Measurements from ENCODE around the gene MPP3. TPM values are rescaled to one million over a fixed set of nuclear protein-coding genes. Genes with fewer than 3 reads are reported as not detected.
A peak's percentile ranks its signal among the peaks of the same experiment; 100 is the strongest.

Gene MPP3
- polyA plus RNA-seq, 1 donor (not counting 4 experiments of a cell fraction or from before 2014, with no cell fraction given) = 7.4 TPM

GRCh38 chr17:43791589-43791988 is 41.4 kb downstream of the MPP3 start:
- dilution Hi-C loops (cut with MboI; ENCODE audit: extremely low pct_ligation_motif_present, low sequenced_read_pairs) = no loop called here
- FAIRE-seq = peak; percentile 93
- no peak for TF ChIP-seq EZH2 (IDR thresholded peaks at IDR 0.05; ENCODE audit: low read length)
- TF ChIP-seq, protein P1, sequence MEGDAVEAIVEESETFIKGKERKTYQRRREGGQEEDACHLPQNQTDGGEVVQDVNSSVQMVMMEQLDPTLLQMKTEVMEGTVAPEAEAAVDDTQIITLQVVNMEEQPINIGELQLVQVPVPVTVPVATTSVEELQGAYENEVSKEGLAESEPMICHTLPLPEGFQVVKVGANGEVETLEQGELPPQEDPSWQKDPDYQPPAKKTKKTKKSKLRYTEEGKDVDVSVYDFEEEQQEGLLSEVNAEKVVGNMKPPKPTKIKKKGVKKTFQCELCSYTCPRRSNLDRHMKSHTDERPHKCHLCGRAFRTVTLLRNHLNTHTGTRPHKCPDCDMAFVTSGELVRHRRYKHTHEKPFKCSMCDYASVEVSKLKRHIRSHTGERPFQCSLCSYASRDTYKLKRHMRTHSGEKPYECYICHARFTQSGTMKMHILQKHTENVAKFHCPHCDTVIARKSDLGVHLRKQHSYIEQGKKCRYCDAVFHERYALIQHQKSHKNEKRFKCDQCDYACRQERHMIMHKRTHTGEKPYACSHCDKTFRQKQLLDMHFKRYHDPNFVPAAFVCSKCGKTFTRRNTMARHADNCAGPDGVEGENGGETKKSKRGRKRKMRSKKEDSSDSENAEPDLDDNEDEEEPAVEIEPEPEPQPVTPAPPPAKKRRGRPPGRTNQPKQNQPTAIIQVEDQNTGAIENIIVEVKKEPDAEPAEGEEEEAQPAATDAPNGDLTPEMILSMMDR (optimal IDR thresholded peaks at IDR 0.05 in 1 of 3, IDR thresholded peaks at IDR 0.05 in 1 of 3, conservative IDR thresholded peaks at IDR 0.05 in 1 of 3; ENCODE audit: extremely low read depth in 1 of 3, insufficient read depth in 2 of 3, low read length in 3 of 3) = no peak
- no peaks in the 10 kb centered on the region for H3K36me3 ChIP-seq (ENCODE audit: control insufficient read depth in 2 of 2, extremely low read depth in 1 of 2, insufficient read depth in 2 of 2, low read length in 2 of 2)
- no peak overlapping the region for H3K27ac ChIP-seq (ENCODE audit: control insufficient read depth, insufficient read depth, low read length)
- peaks cover 7% of the 10 kb centered on the region for H3K4me1 ChIP-seq (ENCODE audit: control insufficient read depth, extremely low read depth, insufficient read depth, low read length)
- H3K27me3 ChIP-seq (ENCODE audit: control insufficient read depth, extremely low read depth, insufficient read depth, low read length) = no peaks in the 10 kb centered on the region
- no peaks in the 10 kb centered on the region for H3K9me1 ChIP-seq (ENCODE audit: control insufficient read depth, extremely low read depth, insufficient read depth, low read length)
- no peaks in the 10 kb centered on the region for H3K79me2 ChIP-seq (ENCODE audit: control insufficient read depth, insufficient read depth, low read length)
- H3K9ac ChIP-seq (ENCODE audit: control insufficient read depth, extremely low read depth, insufficient read depth, low read length) = no peak overlapping the region
- H3K9me3 ChIP-seq (ENCODE audit: control insufficient read depth, low read depth, low read length) = no peaks in the 10 kb centered on the region
- H3K4me3 ChIP-seq (ENCODE audit: control insufficient read depth in 2 of 3, extremely low read depth in 1 of 3, insufficient read depth in 2 of 3, low read depth in 1 of 3, low read length in 3 of 3) = no peak overlapping the region
- no peak for DNase-seq (ENCODE audit: low read depth, low spot score)
- H3K4me2 ChIP-seq (ENCODE audit: control insufficient read depth, extremely low read depth, insufficient read depth, low read depth, low read length) = no peak overlapping the region
- H4K20me1 ChIP-seq (ENCODE audit: control insufficient read depth, extremely low read depth, insufficient read depth, low read length) = no peaks in the 10 kb centered on the region
- peak overlapping the region; percentile 27 for H2AFZ ChIP-seq (ENCODE audit: control insufficient read depth, low read length)

DNA sequence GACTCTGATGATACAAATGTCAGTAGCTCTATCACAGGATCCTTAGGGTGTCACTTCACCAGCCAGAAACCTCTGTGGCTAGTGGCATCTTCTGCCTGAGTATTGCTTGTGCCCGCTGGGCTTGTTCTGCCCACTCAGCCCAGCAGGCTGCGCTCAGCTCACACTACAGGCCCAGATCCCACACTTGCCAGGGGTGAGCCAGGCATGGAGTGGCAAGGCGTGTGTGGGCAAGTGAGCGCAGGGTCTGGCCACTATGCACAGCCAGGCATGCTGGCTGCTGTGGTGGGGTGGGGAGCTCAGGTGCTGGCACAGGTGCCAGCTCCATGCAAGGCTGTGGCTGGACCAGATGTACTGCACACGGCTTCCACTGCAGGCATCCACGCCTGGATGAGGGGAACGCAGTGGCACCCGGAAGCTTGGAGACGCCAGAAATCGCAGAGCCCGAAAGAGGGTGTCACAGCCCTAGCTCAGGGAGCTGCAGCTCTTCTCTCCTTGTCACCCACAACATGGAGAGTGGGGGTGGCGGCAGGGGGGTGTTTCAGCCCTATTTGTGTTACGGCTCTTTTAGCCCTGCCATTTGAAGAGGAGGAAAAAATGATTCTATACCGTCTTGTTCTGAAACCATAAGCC is 42.5 kb downstream of the MPP3 start:
- Histone ChIP-seq H3K36me3 (ENCODE audit: control insufficient read depth in 2 of 2, extremely low read depth in 1 of 2, insufficient read depth in 2 of 2, low read length in 2 of 2) (no peaks in the 10 kb centered on the region), H3K9me1 (ENCODE audit: control insufficient read depth, extremely low read depth, insufficient read depth, low read length) (no peaks in the 10 kb centered on the region), H3K79me2 (ENCODE audit: control insufficient read depth, insufficient read depth, low read length) (no peaks in the 10 kb centered on the region), H3K9me3 (ENCODE audit: control insufficient read depth, low read depth, low read length) (no peaks in the 10 kb centered on the region), H3K4me3 (ENCODE audit: control insufficient read depth in 2 of 3, extremely low read depth in 1 of 3, insufficient read depth in 2 of 3, low read depth in 1 of 3, low read length in 3 of 3) (peak overlapping the region in 1 of 3 experiments; percentile 7), H2AFZ (ENCODE audit: control insufficient read depth, low read length) (peak overlapping the region; percentile 57), H3K27me3 (ENCODE audit: control insufficient read depth, extremely low read depth, insufficient read depth, low read length) (no peaks in the 10 kb centered on the region), H3K9ac (ENCODE audit: control insufficient read depth, extremely low read depth, insufficient read depth, low read length) (no peak overlapping the region), H3K27ac (ENCODE audit: control insufficient read depth, insufficient read depth, low read length) (no peak overlapping the region), H3K4me2 (ENCODE audit: control insufficient read depth, extremely low read depth, insufficient read depth, low read depth, low read length) (peak overlapping the region; percentile 59), H3K4me1 (ENCODE audit: control insufficient read depth, extremely low read depth, insufficient read depth, low read length) (peaks cover 7% of the 10 kb centered on the region), H4K20me1 (ENCODE audit: control insufficient read depth, extremely low read depth, insufficient read depth, low read length) (no peaks in the 10 kb centered on the region)
- TF ChIP-seq EZH2 (IDR thresholded peaks at IDR 0.05; ENCODE audit: low read length) = no peak
- TF ChIP-seq, protein P1 (optimal IDR thresholded peaks at IDR 0.05 in 1 of 3, IDR thresholded peaks at IDR 0.05 in 1 of 3, conservative IDR thresholded peaks at IDR 0.05 in 1 of 3; ENCODE audit: extremely low read depth in 1 of 3, insufficient read depth in 2 of 3, low read length in 3 of 3) = peak; percentile 82 to 91 (median 89)
- dilution Hi-C loops (cut with MboI; ENCODE audit: extremely low pct_ligation_motif_present, low sequenced_read_pairs) = no loop called here
- FAIRE-seq (peak; percentile 89), DNase-seq (ENCODE audit: low read depth, low spot score) (peak; percentile 75)

Measured in keratinocyte (primary cell).